Small intestine (tissue), 16 donors: ENCODE data around the gene AVPR1A. TPM values are rescaled to one million over a fixed set of nuclear protein-coding genes. Genes with fewer than 3 reads are reported as not detected.
"Not testable (repeated sequence)": the region's sequence is repeated elsewhere in the genome, so short reads cannot be mapped to it uniquely, and the experiment has no call there.

Source experiments
- DNase-seq, 2 donors: peaks; one replicate each; pipeline versions ENCODE4 v3.0.0 to v3.0.0-alpha.2; 2013
- FAIRE-seq: peaks from 2 replicates; lab custom pipeline; 2012; peaks lifted over from hg19 to GRCh38; lab: Jason Lieb, UNC
- H3K27ac ChIP-seq, 3 donors: one replicate each; pipeline ENCODE4 v1.5.1; 2013; ENCODE audit warnings: low read length in 2 of 3, mild to moderate bottlenecking in 2 of 3, control low read depth in 1 of 3, inconsistent platforms in 1 of 3, low read depth in 1 of 3, moderate library complexity in 1 of 3
- H3K27me3 ChIP-seq, 3 donors: one replicate each; pipeline ENCODE4 v1.6.1; 2013; ENCODE audit warnings: low read length in 3 of 3, inconsistent platforms in 1 of 3; ENCODE audit not compliant: control insufficient read depth in 3 of 3, insufficient read depth in 3 of 3
- H3K36me3 ChIP-seq, 3 donors: one replicate each; pipeline ENCODE4 v1.6.1; 2013; ENCODE audit warnings: low read length in 3 of 3, inconsistent platforms in 1 of 3, low read depth in 1 of 3, mild to moderate bottlenecking in 1 of 3, moderate library complexity in 1 of 3; ENCODE audit not compliant: control insufficient read depth in 3 of 3, insufficient read depth in 2 of 3
- H3K4me1 ChIP-seq, 3 donors: one replicate each; pipeline ENCODE4 v1.6.1; 2013; ENCODE audit warnings: low read length in 2 of 3, inconsistent platforms in 1 of 3, low read depth in 1 of 3, mild to moderate bottlenecking in 1 of 3, moderate library complexity in 1 of 3; ENCODE audit not compliant: control insufficient read depth in 3 of 3, insufficient read depth in 2 of 3
- H3K4me3 ChIP-seq, 3 donors: one replicate each; pipeline ENCODE4 v1.5.1; 2013; ENCODE audit warnings: low read length in 3 of 3, control low read depth in 1 of 3, inconsistent platforms in 1 of 3, low read depth in 1 of 3, mild to moderate bottlenecking in 1 of 3, moderate library complexity in 1 of 3
- H3K9me3 ChIP-seq, 2 donors: one replicate each; pipeline ENCODE4 v1.6.1; 2013; ENCODE audit warnings: low read depth in 1 of 2, low read length in 1 of 2; ENCODE audit not compliant: control insufficient read depth in 2 of 2, insufficient read depth in 1 of 2
- WGBS, 3 donors: extraction: QIAGEN DNeasy Blood & Tissue Kit; methylation state at CpG; one replicate each; pipeline ENCODE4 v1.1.7; 2013; 5-methylcytosine and 5-hydroxymethylcytosine counted together
- long read RNA-seq, 10 donors: transcript quantifications; one replicate each; lab custom pipeline, GENCODE V29; 2026
- polyA plus RNA-seq, 4 donors: library from polyadenylated mRNA; stranded (reverse) in 3 of 4; unstranded in 1 of 4; fragments of 200-250 nt in 3 of 4; fragments of 120-200 nt in 1 of 4; gene quantifications; one replicate each; pipeline versions ENCODE4 v1.2.1 to v1.2.3, GENCODE V29; 2013
- donor health status: healthy with polysubstance abuse.
- donor health status: control.
- donor health status: control.
- donor health status: Bipolar disorder and iron deficiency.
- donor health status: healthy.

The AVPR1A gene
- 1 to 10 TPM in 1 of 4 donors, under 1 TPM in 1, not detected in 2; 0.25 to 1.1 TPM for polyA plus RNA-seq
- long read RNA-seq, donor 1, full-length matches to known transcripts, result 1 of 1 reads
- long read RNA-seq, donor 1, partial matches to known transcripts, result 0 of 1 reads
- long read RNA-seq, donor 1, other reads (novel, unspliced or antisense), result 0 of 1 reads
- long read RNA-seq, donor 2, result 0 reads
- long read RNA-seq, donor 3, full-length matches to known transcripts, result 1 of 1 reads
- long read RNA-seq, donor 3, partial matches to known transcripts, result 0 of 1 reads
- long read RNA-seq, donor 3, other reads (novel, unspliced or antisense), result 0 of 1 reads
- long read RNA-seq, donor 4, result 0 reads
- long read RNA-seq, donor 5, result 0 reads
- long read RNA-seq, donor 6, result 0 reads
- long read RNA-seq, donor 7, result 0 reads
- long read RNA-seq, donor 8, result 0 reads
- long read RNA-seq, donor 9, result 0 reads
- long read RNA-seq, donor 10, full-length matches to known transcripts, result 2 of 2 reads
- long read RNA-seq, donor 10, partial matches to known transcripts, result 0 of 2 reads
- long read RNA-seq, donor 10, other reads (novel, unspliced or antisense), result 0 of 2 reads

DNA sequence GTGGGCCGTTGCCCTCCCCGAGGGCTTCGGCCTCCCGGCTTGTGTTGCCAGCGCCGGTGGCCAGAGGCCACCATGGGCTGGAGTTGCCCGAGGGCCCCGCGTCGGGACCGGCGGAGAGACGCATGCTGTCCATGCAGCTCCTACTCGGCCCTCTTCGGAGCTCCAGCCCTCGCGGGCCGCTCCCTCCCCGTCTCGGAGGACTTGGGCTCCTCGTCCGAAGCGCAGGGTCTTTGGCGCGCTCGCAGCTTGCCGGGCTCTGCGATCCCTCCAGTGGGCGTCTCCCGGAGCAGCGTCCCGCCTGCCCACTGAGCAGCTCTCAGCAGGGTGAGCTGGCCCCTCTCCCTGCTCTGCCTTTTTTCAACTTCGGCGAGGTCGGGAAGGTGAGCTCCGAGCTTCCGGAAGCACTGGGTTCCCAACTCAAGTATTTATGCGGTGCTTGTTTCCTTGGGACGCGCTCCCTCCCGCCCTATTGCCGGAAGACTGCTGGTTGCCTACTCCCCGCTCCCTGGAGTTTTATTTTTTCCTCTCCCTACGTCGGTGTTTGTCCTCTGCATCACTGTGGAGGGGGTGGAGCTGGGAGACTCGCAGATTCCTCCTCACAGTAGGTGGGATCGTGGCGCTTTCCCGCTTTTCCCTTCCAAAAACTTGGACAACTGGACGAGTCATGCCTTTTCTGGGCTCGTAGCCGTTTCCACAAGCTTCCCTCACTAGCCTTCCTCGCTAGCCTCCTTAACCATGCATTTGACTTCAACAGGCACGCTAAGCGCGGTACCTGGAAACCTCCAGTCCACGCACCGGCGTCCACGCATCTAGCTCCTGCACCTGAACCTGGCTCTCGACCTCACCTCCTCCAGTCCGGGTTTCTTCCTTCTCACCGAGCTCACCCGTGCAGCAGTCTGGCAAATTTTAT, at the start of gene AVPR1A:
AVPR1A (minus strand) TSS at position 489 of the 910 bp plus-strand sequence; CDS start at position 124, 365 bp downstream.
- Histone ChIP-seq H3K27me3 (peaks cover 8 to 45% (median 23%) of the 10 kb centered on the region in 3 donors), H3K27ac (no peak within 1 kb of the TSS)
- 2 to 5% (median 2%) methylated on average over 64 of the region's 64 CpGs for WGBS, 3 donors

DNA sequence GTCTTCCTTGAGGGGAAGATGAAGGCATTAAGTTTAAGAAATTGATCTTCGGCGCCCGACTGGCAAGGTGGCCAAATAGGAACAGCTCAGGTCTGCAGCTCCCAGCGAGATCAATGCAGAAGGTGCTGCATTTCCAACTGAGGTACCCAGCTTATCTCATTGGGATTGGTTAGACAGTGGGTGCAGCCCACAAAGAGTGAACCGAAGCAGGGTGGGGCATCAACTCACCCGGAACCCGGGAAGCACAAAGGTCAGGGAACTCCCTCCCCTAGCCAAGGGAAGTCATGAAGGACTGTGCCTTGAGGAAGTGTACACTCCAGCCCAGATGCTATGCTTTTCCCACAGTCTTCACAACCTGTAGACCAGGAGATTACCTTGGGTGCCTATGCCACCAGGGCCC, 45.2 kb upstream of the AVPR1A start:
- Histone ChIP-seq H3K4me1 (no peaks in the 10 kb centered on the region), H3K4me3 (no peak overlapping the region), H3K27me3 (no peaks in the 10 kb centered on the region), H3K9me3 (peaks cover 0 to 8% of the 10 kb centered on the region in 2 donors), H3K36me3 (no peaks in the 10 kb centered on the region), H3K27ac (no peak overlapping the region)
- DNase-seq (peak in 1 of 2 donors; percentile 45), FAIRE-seq (no peak)
- WGBS, 3 donors, result 43 to 73% (median 62%) methylated on average over 7 of the region's 7 CpGs

More for the DNA sequence above, at the start of gene AVPR1A:
- no peak for FAIRE-seq
- H3K36me3 ChIP-seq, result no peaks in the 10 kb centered on the region
- peaks cover 0 to 20% (median 0%) of the 10 kb centered on the region in 3 donors for H3K4me1 ChIP-seq
- DNase-seq, result peak; percentile 7 to 44
- peak within 1 kb of the TSS in 2 of 3 donors; percentile 12 to 32 for H3K4me3 ChIP-seq
- H3K9me3 ChIP-seq, result no peaks in the 10 kb centered on the region

- H3K9me3 ChIP-seq, result peaks cover 0 to 23% of the 10 kb centered on the region in 2 donors
- no peak for FAIRE-seq
- 40 to 71% (median 53%) methylated on average over 2 of the region's 2 CpGs for WGBS, 3 donors
- H3K4me1 ChIP-seq, result no peaks in the 10 kb centered on the region
- no peak overlapping the region for H3K4me3 ChIP-seq
- H3K27me3 ChIP-seq, result no peaks in the 10 kb centered on the region
- DNase-seq, result no peak
- H3K27ac ChIP-seq, result no peak overlapping the region
- H3K36me3 ChIP-seq, result no peaks in the 10 kb centered on the region
Measured at GRCh38 chr12:63179224-63179623, 28.2 kb upstream of the AVPR1A start.

GRCh38 chr12:63170321-63170720, 19.3 kb upstream of the AVPR1A start:
- H3K36me3 ChIP-seq, result no peaks in the 10 kb centered on the region
- H3K9me3 ChIP-seq, result no peaks in the 10 kb centered on the region
- H3K4me3 ChIP-seq, result no peak overlapping the region
- DNase-seq, result no peak
- peaks cover 0 to 2% (median 0%) of the 10 kb centered on the region in 3 donors for H3K27me3 ChIP-seq
- H3K4me1 ChIP-seq, result no peaks in the 10 kb centered on the region
- FAIRE-seq, result no peak
- H3K27ac ChIP-seq, result no peak overlapping the region

GRCh38 chr12:63167741-63168140, 16.7 kb upstream of the AVPR1A start:
- H3K9me3 ChIP-seq, H3K4me1 ChIP-seq, DNase-seq, FAIRE-seq, H3K36me3 ChIP-seq, H3K27me3 ChIP-seq, H3K27ac ChIP-seq, H3K4me3 ChIP-seq: not testable (repeated sequence)
- WGBS, 3 donors, result 68 to 79% (median 77%) methylated on average over 6 of the region's 6 CpGs

GRCh38 chr12:63164911-63165310, 13.9 kb upstream of the AVPR1A start:
- Histone ChIP-seq H3K4me1 (no peaks in the 10 kb centered on the region), H3K27ac (no peak overlapping the region), H3K27me3 (peaks cover 0 to 3% (median 2%) of the 10 kb centered on the region in 3 donors), H3K9me3 (no peaks in the 10 kb centered on the region), H3K4me3 (no peak overlapping the region), H3K36me3 (no peaks in the 10 kb centered on the region)
- 73 to 85% (median 77%) methylated on average over 2 of the region's 2 CpGs for WGBS, 3 donors
- FAIRE-seq (no peak), DNase-seq (no peak)

DNA sequence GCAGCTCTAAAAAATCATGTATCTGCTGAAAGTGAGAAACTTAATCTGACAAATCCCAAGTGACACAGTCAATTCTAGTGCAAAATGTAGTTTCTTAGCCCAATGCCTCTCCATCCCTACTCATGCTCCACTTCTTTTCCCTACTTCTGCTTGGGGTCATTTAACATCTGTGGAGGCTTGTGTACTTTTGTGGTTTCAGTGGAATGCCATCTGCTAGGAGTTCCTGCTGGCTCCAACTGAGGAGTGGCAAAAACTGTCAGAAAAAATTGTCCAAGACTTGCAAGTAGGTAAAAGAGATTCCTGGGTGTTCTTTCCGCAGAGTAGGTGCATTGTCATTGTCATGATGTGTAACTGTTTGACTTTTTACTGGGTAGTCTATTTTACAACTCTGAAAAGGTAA, 12.5 kb upstream of the AVPR1A start:
- DNase-seq (no peak), FAIRE-seq (no peak)
- no peak overlapping the region for H3K4me3 ChIP-seq
- no peak overlapping the region for H3K27ac ChIP-seq
- H3K36me3 ChIP-seq, result no peaks in the 10 kb centered on the region
- WGBS, 3 donors, result 81 to 87% (median 85%) methylated on average over 1 of the region's 1 CpG
- H3K4me1 ChIP-seq, result no peaks in the 10 kb centered on the region
- H3K9me3 ChIP-seq, result no peaks in the 10 kb centered on the region
- H3K27me3 ChIP-seq, result peaks cover 0 to 3% (median 2%) of the 10 kb centered on the region in 3 donors

- FAIRE-seq (no peak), DNase-seq (no peak)
- Histone ChIP-seq H3K27ac (no peak overlapping the region), H3K36me3 (no peaks in the 10 kb centered on the region), H3K9me3 (no peaks in the 10 kb centered on the region), H3K4me3 (no peak overlapping the region), H3K27me3 (peaks cover 0 to 28% (median 13%) of the 10 kb centered on the region in 3 donors), H3K4me1 (peaks cover 0 to 13% (median 0%) of the 10 kb centered on the region in 3 donors)
- WGBS, 3 donors, result 66 to 74% (median 72%) methylated on average over 2 of the region's 2 CpGs
Measured at GRCh38 chr12:63155375-63155774, 4.4 kb upstream of the AVPR1A start.
